HEK293 (cell line): ENCODE data around the gene WIPI1.
A peak's percentile ranks its signal among the peaks of the same experiment; 100 is the strongest.

ENCODE experiments used
- CTCF ChIA-PET: fragments of 350-600 bp; formaldehyde crosslinking; extraction: SDS; loops from one replicate; lab custom pipeline; 2021; ENCODE audit warnings: antibody characterized with exemption; lab: Yijun Ruan, JAX
- POLR2A ChIA-PET: fragments of 300-600 bp; formaldehyde crosslinking; extraction: SDS; loops from one replicate; lab custom pipeline; 2020; ENCODE audit warnings: antibody characterized with exemption, inconsistent platforms; lab: Yijun Ruan, JAX
- H3K27ac ChIP-seq: fragments of 200-500 bp; sonication (Bioruptor generic); 2 replicates; pipeline ENCODE4 v1.5.1; 2014; ENCODE audit warnings: low read depth, low read length, control low read depth, inconsistent platforms; ENCODE audit errors: extremely low read depth
- H3K36me3 ChIP-seq, 2 experiments: fragments of 200-500 bp in 1 of 2; sonication (Bioruptor generic) in 1 of 2; 1 replicate in 1 of 2; 2 replicates in 1 of 2; pipeline ENCODE4 v1.5.1; 2014 to 2017; ENCODE audit warnings: inconsistent platforms in 2 of 2, low read length in 2 of 2; ENCODE audit not compliant: control insufficient read depth in 2 of 2, insufficient read depth in 1 of 2
- H3K4me1 ChIP-seq: fragments of 200-500 bp; sonication (Bioruptor generic); 2 replicates; pipeline ENCODE4 v1.5.1; 2014; ENCODE audit warnings: mild to moderate bottlenecking, low read length, inconsistent platforms; ENCODE audit not compliant: control insufficient read depth, insufficient read depth
- H3K4me3 ChIP-seq: 2 replicates; pipeline ENCODE4 v1.5.1; 2011; ENCODE audit warnings: low read depth, mild to moderate bottlenecking, control low read depth, low read length, moderate library complexity
- H3K9me3 ChIP-seq: fragments of 200-500 bp; sonication (Bioruptor generic); 2 replicates; pipeline ENCODE4 v1.5.1; 2014; ENCODE audit warnings: low read depth, low read length, inconsistent platforms; ENCODE audit not compliant: control insufficient read depth, insufficient read depth
- BCL11A ChIP-seq: fragments of 450-650 bp; formaldehyde crosslinking; IDR thresholded peaks from 2 replicates; pipeline ENCODE4 v1.5.1; 2016; ENCODE audit warnings: low read depth, missing biosample characterization, missing genetic modification characterization
- HIC1 ChIP-seq: fragments of 450-650 bp; formaldehyde crosslinking; IDR thresholded peaks from 2 replicates; pipeline ENCODE4 v1.5.1; 2016; ENCODE audit warnings: missing biosample characterization, missing genetic modification characterization
- OSR2 ChIP-seq: fragments of 450-650 bp; formaldehyde crosslinking; IDR thresholded peaks from 2 replicates; pipeline ENCODE4 v1.5.1; 2016; ENCODE audit warnings: missing biosample characterization, missing genetic modification characterization
- PRDM6 ChIP-seq: fragments of 450-650 bp; formaldehyde crosslinking; IDR thresholded peaks from 2 replicates; pipeline ENCODE4 v1.5.1; 2017; ENCODE audit warnings: missing biosample characterization, missing genetic modification characterization
- REST ChIP-seq: fragments of 450-650 bp; formaldehyde crosslinking; IDR thresholded peaks from 2 replicates; pipeline ENCODE4 v1.5.1; 2016; ENCODE audit warnings: missing biosample characterization, missing genetic modification characterization
- SETDB1 ChIP-seq: IDR thresholded peaks from one replicate; pipeline ENCODE4 v1.6.1; 2017; ENCODE audit warnings: mild to moderate bottlenecking, low read length, moderate library complexity, mixed read lengths; ENCODE audit not compliant: insufficient read length
- YY2 ChIP-seq: fragments of 450-650 bp; formaldehyde crosslinking; IDR thresholded peaks from 2 replicates; pipeline ENCODE4 v1.5.1; 2016; ENCODE audit warnings: missing biosample characterization, missing genetic modification characterization
- ZBTB17 ChIP-seq: fragments of 450-650 bp; formaldehyde crosslinking; IDR thresholded peaks from 2 replicates; pipeline ENCODE4 v1.5.1; 2016; ENCODE audit warnings: missing biosample characterization, missing genetic modification characterization
- ZFP41 ChIP-seq: fragments of 450-650 bp; formaldehyde crosslinking; IDR thresholded peaks from 2 replicates; pipeline ENCODE4 v1.5.1; 2016; ENCODE audit warnings: missing biosample characterization, missing genetic modification characterization, borderline replicate concordance
- ZNF112 ChIP-seq: fragments of 450-650 bp; formaldehyde crosslinking; IDR thresholded peaks from 2 replicates; pipeline ENCODE4 v1.5.0; 2017; ENCODE audit warnings: missing biosample characterization, missing genetic modification characterization
- ZNF121 ChIP-seq: fragments of 450-650 bp; formaldehyde crosslinking; IDR thresholded peaks from 2 replicates; pipeline ENCODE4 v1.5.1; 2016; ENCODE audit warnings: missing biosample characterization, missing genetic modification characterization
- ZNF133 ChIP-seq: fragments of 450-650 bp; formaldehyde crosslinking; IDR thresholded peaks from 2 replicates; pipeline ENCODE4 v1.5.1; 2016; ENCODE audit warnings: missing biosample characterization, missing genetic modification characterization
- ZNF155 ChIP-seq: fragments of 450-650 bp; formaldehyde crosslinking; IDR thresholded peaks from 2 replicates; pipeline ENCODE4 v1.5.1; 2016; ENCODE audit warnings: missing biosample characterization, missing genetic modification characterization
- ZNF26 ChIP-seq: fragments of 450-650 bp; formaldehyde crosslinking; IDR thresholded peaks from 2 replicates; pipeline ENCODE4 v1.5.1; 2016; ENCODE audit warnings: missing biosample characterization, missing genetic modification characterization
- ZNF266 ChIP-seq: fragments of 450-650 bp; formaldehyde crosslinking; IDR thresholded peaks from 2 replicates; pipeline ENCODE4 v1.5.1; 2016; ENCODE audit warnings: missing biosample characterization, missing genetic modification characterization, low read depth
- ZNF654 ChIP-seq: fragments of 450-650 bp; formaldehyde crosslinking; IDR thresholded peaks from 2 replicates; pipeline ENCODE4 v1.5.1; 2016; ENCODE audit warnings: low read depth, missing biosample characterization, missing genetic modification characterization

The WIPI1 gene

GRCh38 chr17:68394608-68395331 is 62.5 kb downstream of the WIPI1 start:
- H3K27ac ChIP-seq: no peak overlapping the region
- no peaks in the 10 kb centered on the region for H3K36me3 ChIP-seq
- ChIA-PET CTCF (interaction anchor here (0.9 to 1.2 kb wide), 3 partner anchors 64 to 222 kb away, joined by 3 to 4 read pairs (median 3); no protein-coding TSS in a partner anchor), POLR2A (no interaction called here)
- no peaks in the 10 kb centered on the region; the same call in 1 of the 2 replicates for H3K4me1 ChIP-seq
- peak; percentile 100 for TF ChIP-seq ZNF26 (tag by site-specific recombination)
- TF ChIP-seq YY2: no peak
- TF ChIP-seq SETDB1: peak; percentile 25
- TF ChIP-seq ZNF112 (tag by site-specific recombination): no peak
- no peaks in the 10 kb centered on the region for H3K9me3 ChIP-seq
- H3K4me3 ChIP-seq: no peak overlapping the region

- no peak overlapping the region for H3K27ac ChIP-seq
- ChIA-PET POLR2A (no interaction called here), CTCF (interaction anchor here (0.5 kb wide), 2 partner anchors 21 to 63 kb away, joined by 3 read pairs; no protein-coding TSS in a partner anchor)
- no peak overlapping the region for H3K4me3 ChIP-seq
- no peaks in the 10 kb centered on the region for H3K9me3 ChIP-seq
- H3K4me1 ChIP-seq: peaks cover 1% of the 10 kb centered on the region
- TF ChIP-seq PRDM6 (tag by site-specific recombination) (no peak), REST (tag by site-specific recombination) (no peak), ZNF266 (tag by site-specific recombination) (no peak), ZFP41 (tag by site-specific recombination) (no peak), ZNF155 (no peak), ZNF121 (no peak), HIC1 (tag by site-specific recombination) (no peak), ZNF654 (tag by site-specific recombination) (no peak), ZNF133 (tag by site-specific recombination) (no peak), ZBTB17 (tag by site-specific recombination) (no peak), YY2 (no peak), BCL11A (tag by site-specific recombination) (no peak), OSR2 (tag by site-specific recombination) (no peak)
- no peaks in the 10 kb centered on the region for H3K36me3 ChIP-seq
These were observed 65.6 kb downstream of the WIPI1 start for GRCh38 chr17:68391561-68392268.
